Endothelial cell of umbilical vein (primary cell): Measurements from ENCODE around the gene NT5M. TPM values are rescaled to one million over a fixed set of nuclear protein-coding genes. Genes with fewer than 3 reads are reported as not detected.

Experiments used
- BruUV-seq: library from RNA; stranded (reverse); fragments of 400-500 nt; replicated peaks from 2 replicates; lab custom pipeline; 2021; lab: Mats Ljungman, UMichigan
- CTCF ChIA-PET: fragments of 300-600, 350-600 bp; sonication (Branson Sonifier 250); formaldehyde crosslinking; loops from one replicate; lab custom pipeline; 2021; ENCODE audit warnings: antibody characterized with exemption, inconsistent platforms; lab: Charles Lee
- POLR2A ChIA-PET: fragments of 300-600, 350-600 bp; sonication (Branson Sonifier 250); formaldehyde crosslinking; loops from one replicate; lab custom pipeline; 2021; ENCODE audit warnings: antibody characterized with exemption, inconsistent platforms; lab: Charles Lee
- DNase-seq: peaks from one replicate; pipeline ENCODE4 v3.0.0-alpha.2; 2011; ENCODE audit warnings: low read depth, low spot score
- FAIRE-seq: peaks from 2 replicates; lab custom pipeline; 2011; peaks lifted over from hg19 to GRCh38; lab: Jason Lieb, UNC
- H2AFZ ChIP-seq: 2 replicates; pipeline ENCODE4 v1.6.0; 2012; ENCODE audit warnings: low read depth, low read length, control low read depth, inconsistent platforms
- H3K27ac ChIP-seq: 2 replicates; pipeline ENCODE4 v1.5.1; 2011; ENCODE audit warnings: low read depth, mild to moderate bottlenecking, control low read depth, low read length, moderate library complexity; ENCODE audit not compliant: insufficient read depth
- H3K27me3 ChIP-seq, 2 experiments: 2 replicates each; pipeline versions ENCODE4 v1.6.0 to v1.6.1; 2011; ENCODE audit warnings: low read length in 2 of 2, mixed read lengths in 1 of 2; ENCODE audit not compliant: control insufficient read depth in 2 of 2, insufficient read depth in 2 of 2
- H3K36me3 ChIP-seq, 2 experiments: 2 replicates in 1 of 2; 3 replicates in 1 of 2; pipeline ENCODE4 v1.5.1; 2011; ENCODE audit warnings: low read length in 2 of 2, mild to moderate bottlenecking in 1 of 2, moderate library complexity in 1 of 2; ENCODE audit not compliant: control insufficient read depth in 2 of 2, insufficient read depth in 2 of 2; ENCODE audit errors: extremely low read depth in 1 of 2
- H3K4me1 ChIP-seq: 3 replicates; pipeline ENCODE4 v1.5.1; 2011; ENCODE audit warnings: mild to moderate bottlenecking, low read length; ENCODE audit not compliant: control insufficient read depth, insufficient read depth; ENCODE audit errors: extremely low read depth
- H3K4me2 ChIP-seq: 2 replicates; pipeline ENCODE4 v1.6.1; 2011; ENCODE audit warnings: low read length, control low read depth, mixed read lengths; ENCODE audit not compliant: insufficient read depth
- H3K4me3 ChIP-seq, 3 experiments: fragments of 200-600 bp in 1 of 3; sonication (generic), shearing (Covaris generic) in 1 of 3; replicated peaks in 1 of 3; 2 replicates each; pipeline ENCODE4 v1.5.1; 2011 to 2016; ENCODE audit warnings: control low read depth in 3 of 3, low read length in 3 of 3, mild to moderate bottlenecking in 2 of 3, inconsistent platforms in 1 of 3, low read depth in 1 of 3, moderate library complexity in 1 of 3; ENCODE audit not compliant: insufficient read depth in 1 of 3
- H3K79me2 ChIP-seq: 2 replicates; pipeline ENCODE4 v1.6.0; 2012; ENCODE audit warnings: low read length, inconsistent platforms; ENCODE audit not compliant: control insufficient read depth, insufficient read depth
- H3K9ac ChIP-seq: replicated peaks from 2 replicates; pipeline ENCODE3; 2011; ENCODE audit warnings: low read length, control low read depth; ENCODE audit not compliant: insufficient read depth; ENCODE audit errors: extremely low read depth
- H3K9me1 ChIP-seq: replicated peaks from 3 replicates; pipeline ENCODE4 v1.6.0; 2011; ENCODE audit warnings: mild to moderate bottlenecking, low read length; ENCODE audit not compliant: control insufficient read depth, insufficient read depth; ENCODE audit errors: extremely low read depth
- H3K9me3 ChIP-seq: replicated peaks from 2 replicates; pipeline ENCODE4 v1.5.1; 2012; ENCODE audit warnings: low read length, inconsistent platforms; ENCODE audit not compliant: control insufficient read depth, insufficient read depth
- H4K20me1 ChIP-seq: replicated peaks from 2 replicates; pipeline ENCODE3; 2011; ENCODE audit warnings: mild to moderate bottlenecking, low read length; ENCODE audit not compliant: control insufficient read depth, insufficient read depth; ENCODE audit errors: extremely low read depth
- CTCF ChIP-seq, 2 donors: IDR thresholded peaks; 1 replicate in 1 of 2; 2 replicates in 1 of 2; pipeline ENCODE4 v1.5.1; 2011; ENCODE audit warnings: low read length in 2 of 2, mild to moderate bottlenecking in 2 of 2, moderate library complexity in 2 of 2, control low read depth in 1 of 2, inconsistent platforms in 1 of 2, low read depth in 1 of 2; ENCODE audit not compliant: insufficient read depth in 1 of 2; ENCODE audit errors: extremely low read depth in 1 of 2
- EZH2 ChIP-seq: IDR thresholded peaks from 2 replicates; pipeline ENCODE4 v1.6.1; 2012; ENCODE audit warnings: borderline replicate concordance, low read depth, mild to moderate bottlenecking, moderate library complexity, low read length, inconsistent platforms; ENCODE audit not compliant: severe bottlenecking
- FOS ChIP-seq: IDR thresholded peaks from 2 replicates; pipeline ENCODE4 v1.6.1; 2011; ENCODE audit warnings: mild to moderate bottlenecking, low read length, moderate library complexity, borderline replicate concordance; ENCODE audit not compliant: insufficient read depth
- GATA2 ChIP-seq: IDR thresholded peaks from 2 replicates; pipeline ENCODE4 v1.7.0; 2011; ENCODE audit warnings: low read depth, mild to moderate bottlenecking, moderate library complexity, mixed read lengths, low read length; ENCODE audit not compliant: insufficient read length, insufficient read depth
- JUN ChIP-seq: IDR thresholded peaks from 2 replicates; pipeline ENCODE4 v1.6.1; 2011; ENCODE audit warnings: borderline replicate concordance, low read depth; ENCODE audit not compliant: insufficient read length, insufficient read depth
- MAX ChIP-seq: IDR thresholded peaks from 2 replicates; pipeline ENCODE4 v1.6.1; 2011; ENCODE audit not compliant: insufficient read depth, insufficient read length
- MYC ChIP-seq: IDR thresholded peaks from one replicate; pipeline ENCODE4 v1.6.1; 2011; ENCODE audit warnings: mild to moderate bottlenecking, low read depth, low read length
- POLR2A ChIP-seq: IDR thresholded peaks from 2 replicates; pipeline ENCODE4 v1.6.1; 2012; ENCODE audit warnings: low read depth, mild to moderate bottlenecking, control low read depth, low read length
- POLR2AphosphoS5 ChIP-seq: IDR thresholded peaks from 2 replicates; pipeline ENCODE4 v1.6.1; 2012; ENCODE audit warnings: low read depth, mild to moderate bottlenecking, control low read depth, low read length, moderate library complexity; ENCODE audit not compliant: insufficient read depth
- dilution Hi-C: fragments of 300-500 bp; cut with MboI; formaldehyde crosslinking; loops from one replicate; pipeline ENCODE4 v1.15.0; 2019; ENCODE audit warnings: low sequenced_read_pairs; ENCODE audit not compliant: extremely low pct_ligation_motif_present
- intact Hi-C: fragments of 100-400 bp; cut with micrococcal nuclease; formaldehyde crosslinking; loops from one replicate; pipeline ENCODE4 v1.10.0; 2022
- polyA plus RNA-seq, 4 experiments: library from polyadenylated mRNA; depleted of rRNA in 3 of 4; stranded (reverse) in 3 of 4; unstranded in 1 of 4; fragments of >200 nt; gene quantifications; 2 replicates each; pipeline versions ENCODE4 v1.2.1 to v1.2.3, GENCODE V29; 2011 to 2012; ENCODE audit warnings: missing spikeins in 1 of 4
- total RNA-seq: library from RNA; stranded (reverse); gene quantifications from 2 replicates; pipeline ENCODE4 v1.2.3, GENCODE V29; 2021

The NT5M gene
- total and polyA plus RNA-seq, 2 donors (not counting 3 experiments of a cell fraction or from before 2014, with no cell fraction given): 0.91 to 3.0 TPM

GRCh38 chr17:17360087-17360730, 57.0 kb downstream of the NT5M start:
- H2AFZ ChIP-seq: no peak overlapping the region
- intact Hi-C loops: no loop called here
- no peak overlapping the region for H3K9ac ChIP-seq
- dilution Hi-C loops: no loop called here
- no peak for DNase-seq
- no peak for FAIRE-seq
- no peak overlapping the region for H3K27ac ChIP-seq
- CTCF ChIA-PET: interaction anchor here (1.6 to 2.8 kb wide), 2 partner anchors 86 to 137 kb away, joined by 4 to 12 read pairs; partner anchors contain the start of gene RASD1
- H3K9me1 ChIP-seq: no peaks in the 10 kb centered on the region
- no peaks in the 10 kb centered on the region for H3K36me3 ChIP-seq
- no peaks in the 10 kb centered on the region for H3K27me3 ChIP-seq
- no TSS peak for BruUV-seq
- TF ChIP-seq MYC (no peak), CTCF (IDR thresholded peaks at IDR 0.05; ENCODE audit: extremely low read depth in 1 of 2, insufficient read depth in 1 of 2, low read depth in 1 of 2, low read length in 2 of 2) (no peak), FOS (no peak), GATA2 (no peak), POLR2AphosphoS5 (no peak), POLR2A (no peak), EZH2 (no peak), JUN (no peak), MAX (no peak)
- H3K4me2 ChIP-seq: no peak overlapping the region
- no peaks in the 10 kb centered on the region for H3K9me3 ChIP-seq
- POLR2A ChIA-PET: no interaction called here
- no peak overlapping the region for H3K4me3 ChIP-seq
- no peaks in the 10 kb centered on the region for H4K20me1 ChIP-seq
- H3K4me1 ChIP-seq: no peaks in the 10 kb centered on the region
- H3K79me2 ChIP-seq: no peaks in the 10 kb centered on the region
